Astrocyte (in vitro differentiated cells and primary cell): ENCODE data around the gene BEST1. TPM values are rescaled to one million over a fixed set of nuclear protein-coding genes. Genes with fewer than 3 reads are reported as not detected.
A peak's percentile ranks its signal among the peaks of the same experiment; 100 is the strongest.
"Not testable (repeated sequence)": the region's sequence is repeated elsewhere in the genome, so short reads cannot be mapped to it uniquely, and the experiment has no call there.

Source experiments
- DNase-seq: peaks from one replicate; pipeline ENCODE4 v3.0.0-alpha.2; 2010; ENCODE audit warnings: low read depth
- FAIRE-seq: peaks from 2 replicates; lab custom pipeline; 2011; peaks lifted over from hg19 to GRCh38; lab: Jason Lieb, UNC
- H2AFZ ChIP-seq: 2 replicates; pipeline ENCODE4 v1.6.0; 2012; ENCODE audit warnings: low read depth, low read length, inconsistent platforms
- H3K27ac ChIP-seq: 2 replicates; pipeline ENCODE4 v1.5.1; 2011; ENCODE audit warnings: low read depth, low read length, inconsistent platforms
- H3K27me3 ChIP-seq: 2 replicates; pipeline ENCODE4 v1.6.0; 2011; ENCODE audit warnings: low read length, inconsistent platforms; ENCODE audit not compliant: insufficient read depth
- H3K36me3 ChIP-seq: 2 replicates; pipeline ENCODE4 v1.5.1; 2011; ENCODE audit warnings: low read length, inconsistent platforms; ENCODE audit not compliant: insufficient read depth
- H3K4me1 ChIP-seq: 2 replicates; pipeline ENCODE4 v1.5.1; 2011; ENCODE audit warnings: low read length, inconsistent platforms; ENCODE audit not compliant: insufficient read depth
- H3K4me2 ChIP-seq: 2 replicates; pipeline ENCODE4 v1.6.0; 2012; ENCODE audit warnings: low read length, inconsistent platforms
- H3K4me3 ChIP-seq: 2 replicates; pipeline ENCODE4 v1.5.1; 2011; ENCODE audit warnings: low read depth, mild to moderate bottlenecking, low read length, inconsistent platforms; ENCODE audit not compliant: insufficient read depth
- H3K79me2 ChIP-seq: 2 replicates; pipeline ENCODE4 v1.6.0; 2012; ENCODE audit warnings: mild to moderate bottlenecking, low read length, inconsistent platforms; ENCODE audit not compliant: insufficient read depth
- H3K9ac ChIP-seq: 2 replicates; pipeline ENCODE4 v1.6.0; 2012; ENCODE audit warnings: mild to moderate bottlenecking, low read length, inconsistent platforms
- H3K9me3 ChIP-seq: 2 replicates; pipeline ENCODE4 v1.5.1; 2012; ENCODE audit warnings: low read depth, mild to moderate bottlenecking, low read length, inconsistent platforms; ENCODE audit not compliant: insufficient read depth
- H4K20me1 ChIP-seq: 2 replicates; pipeline ENCODE4 v1.6.0; 2012; ENCODE audit warnings: low read length, inconsistent platforms; ENCODE audit not compliant: insufficient read depth
- H3K27ac Mint-ChIP-seq: one replicate; pipeline ENCODE4 v1.8.0; 2021; ENCODE audit warnings: mild to moderate bottlenecking, mixed read lengths; ENCODE audit not compliant: unreplicated experiment
- H3K27me3 Mint-ChIP-seq: one replicate; pipeline ENCODE4 v1.8.0; 2021; ENCODE audit warnings: low read depth, mixed read lengths; ENCODE audit not compliant: unreplicated experiment
- H3K36me3 Mint-ChIP-seq: one replicate; pipeline ENCODE4 v1.8.0; 2021; ENCODE audit warnings: low read depth, mixed read lengths; ENCODE audit not compliant: unreplicated experiment
- H3K4me1 Mint-ChIP-seq: one replicate; pipeline ENCODE4 v1.8.0; 2021; ENCODE audit warnings: low read depth, mixed read lengths; ENCODE audit not compliant: unreplicated experiment
- H3K4me3 Mint-ChIP-seq: one replicate; pipeline ENCODE4 v1.8.0; 2021; ENCODE audit warnings: mild to moderate bottlenecking, moderate library complexity, mixed read lengths; ENCODE audit not compliant: unreplicated experiment
- H3K9me3 Mint-ChIP-seq: one replicate; pipeline ENCODE4 v1.8.0; 2021; ENCODE audit warnings: mild to moderate bottlenecking, mixed read lengths; ENCODE audit not compliant: unreplicated experiment
- EZH2 ChIP-seq: IDR thresholded peaks from 2 replicates; pipeline ENCODE4 v1.6.1; 2012; ENCODE audit warnings: mild to moderate bottlenecking, low read length, inconsistent platforms; ENCODE audit not compliant: insufficient read depth
- total RNA-seq: library from RNA; stranded (reverse); gene quantifications from 2 replicates; pipeline ENCODE4 v1.2.1, GENCODE V29; 2021
- TF ChIP-seq, protein P1 (sequence below): IDR thresholded peaks from 2 replicates; pipeline ENCODE4 v1.5.1; 2011; ENCODE audit warnings: low read depth, mild to moderate bottlenecking, inconsistent platforms, low read length, moderate library complexity; ENCODE audit not compliant: insufficient read depth

The BEST1 gene
- total RNA-seq, 1 donor from 2014 or later = 0.66 TPM

DNA sequence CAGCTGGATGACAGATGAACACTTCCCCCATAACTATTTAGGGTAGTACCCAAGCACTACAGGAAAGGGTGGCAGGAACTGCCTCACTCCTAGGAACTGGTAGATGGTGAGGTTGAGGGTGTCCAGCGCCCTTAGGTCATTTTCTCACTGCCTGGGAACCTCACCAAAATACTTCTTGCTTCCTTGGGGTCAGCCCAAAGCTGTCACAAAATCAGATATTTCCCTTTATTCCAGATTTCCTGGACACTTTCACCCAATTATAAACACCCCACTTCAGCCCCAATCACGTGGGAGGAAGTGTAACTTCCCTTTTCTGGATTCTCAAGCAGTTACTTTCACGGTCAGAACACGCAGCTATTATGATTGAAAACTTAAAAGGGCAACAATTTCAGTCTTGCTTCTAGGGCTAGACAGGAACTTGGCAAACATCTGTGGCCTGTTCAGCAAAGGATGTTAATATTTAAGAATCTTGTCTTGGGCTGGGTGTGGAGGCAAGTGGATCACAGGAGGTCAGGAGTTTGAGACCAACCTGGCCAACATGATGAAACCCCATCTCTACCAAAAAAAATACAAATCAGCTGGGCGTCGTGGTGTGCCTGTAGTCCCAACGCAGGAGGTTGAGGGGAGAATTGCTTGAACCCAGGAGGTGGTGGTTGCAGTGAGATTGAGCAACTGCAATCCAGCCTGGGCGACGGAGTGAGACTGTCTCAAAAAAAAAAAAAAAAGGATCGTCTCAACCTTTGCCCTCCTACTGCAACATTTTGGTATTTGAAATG lies 13.3 kb downstream of the BEST1 start:
- Mint-ChIP-seq H3K27me3 (peaks cover 2% of the 10 kb centered on the region), H3K4me3 (peak overlapping the region; percentile 93), H3K27ac (peak overlapping the region; percentile 62), H3K4me1 (peaks cover 18% of the 10 kb centered on the region), H3K9me3 (no peaks in the 10 kb centered on the region), H3K36me3 (peaks cover 32% of the 10 kb centered on the region)
- Histone ChIP-seq H3K9ac (no peak overlapping the region), H3K4me2 (no peak overlapping the region), H3K9me3 (no peaks in the 10 kb centered on the region), H3K79me2 (peaks cover 36% of the 10 kb centered on the region), H3K27ac (no peak overlapping the region), H3K4me3 (no peak overlapping the region), H2AFZ (no peak overlapping the region), H3K36me3 (peaks cover 22% of the 10 kb centered on the region), H3K27me3 (no peaks in the 10 kb centered on the region), H4K20me1 (peaks cover 59% of the 10 kb centered on the region), H3K4me1 (peaks cover 13% of the 10 kb centered on the region)
- DNase-seq (no peak), FAIRE-seq (no peak)
- TF ChIP-seq, protein P1, sequence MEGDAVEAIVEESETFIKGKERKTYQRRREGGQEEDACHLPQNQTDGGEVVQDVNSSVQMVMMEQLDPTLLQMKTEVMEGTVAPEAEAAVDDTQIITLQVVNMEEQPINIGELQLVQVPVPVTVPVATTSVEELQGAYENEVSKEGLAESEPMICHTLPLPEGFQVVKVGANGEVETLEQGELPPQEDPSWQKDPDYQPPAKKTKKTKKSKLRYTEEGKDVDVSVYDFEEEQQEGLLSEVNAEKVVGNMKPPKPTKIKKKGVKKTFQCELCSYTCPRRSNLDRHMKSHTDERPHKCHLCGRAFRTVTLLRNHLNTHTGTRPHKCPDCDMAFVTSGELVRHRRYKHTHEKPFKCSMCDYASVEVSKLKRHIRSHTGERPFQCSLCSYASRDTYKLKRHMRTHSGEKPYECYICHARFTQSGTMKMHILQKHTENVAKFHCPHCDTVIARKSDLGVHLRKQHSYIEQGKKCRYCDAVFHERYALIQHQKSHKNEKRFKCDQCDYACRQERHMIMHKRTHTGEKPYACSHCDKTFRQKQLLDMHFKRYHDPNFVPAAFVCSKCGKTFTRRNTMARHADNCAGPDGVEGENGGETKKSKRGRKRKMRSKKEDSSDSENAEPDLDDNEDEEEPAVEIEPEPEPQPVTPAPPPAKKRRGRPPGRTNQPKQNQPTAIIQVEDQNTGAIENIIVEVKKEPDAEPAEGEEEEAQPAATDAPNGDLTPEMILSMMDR = no peak
- TF ChIP-seq EZH2 = no peak

DNA sequence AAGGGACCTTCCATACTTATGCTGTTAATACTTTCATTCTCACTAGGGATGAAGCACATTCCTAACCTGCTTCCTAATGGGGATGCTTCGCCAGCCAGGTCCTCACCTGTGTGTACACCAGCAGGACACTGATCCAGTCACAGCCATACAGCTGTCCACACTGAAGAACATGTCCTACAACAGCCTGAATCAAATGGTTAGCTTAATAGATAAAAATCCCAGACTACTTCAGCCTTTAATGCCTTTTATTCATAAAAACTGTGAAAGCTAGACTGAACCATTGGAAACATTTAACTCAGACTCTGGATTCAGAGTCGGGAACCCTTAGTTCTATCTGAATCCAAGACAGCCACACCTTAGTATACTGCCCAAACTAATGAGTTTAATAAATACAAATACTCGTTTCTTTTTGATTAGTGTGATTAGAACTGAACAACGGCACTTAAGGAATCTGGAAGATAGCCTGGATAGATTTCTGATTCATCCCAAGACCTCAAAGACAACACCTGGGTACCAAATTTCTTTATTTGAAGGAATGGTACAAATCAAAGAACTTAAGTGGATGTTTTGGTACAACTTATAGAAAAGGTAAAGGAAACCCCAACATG lies 14.0 kb downstream of the BEST1 start:
- Histone ChIP-seq H3K27ac (no peak overlapping the region), H3K27me3 (no peaks in the 10 kb centered on the region), H3K9ac (no peak overlapping the region), H4K20me1 (peaks cover 59% of the 10 kb centered on the region), H3K4me2 (no peak overlapping the region), H3K9me3 (no peaks in the 10 kb centered on the region), H3K79me2 (peaks cover 41% of the 10 kb centered on the region), H3K4me3 (no peak overlapping the region), H2AFZ (no peak overlapping the region), H3K4me1 (peaks cover 17% of the 10 kb centered on the region), H3K36me3 (peaks cover 22% of the 10 kb centered on the region)
- TF ChIP-seq, protein P1 = no peak
- no peak for TF ChIP-seq EZH2
- H3K4me1 Mint-ChIP-seq = peaks cover 23% of the 10 kb centered on the region
- H3K36me3 Mint-ChIP-seq = peaks cover 30% of the 10 kb centered on the region
- peak overlapping the region; percentile 93 for H3K4me3 Mint-ChIP-seq
- FAIRE-seq (no peak), DNase-seq (no peak)
- no peaks in the 10 kb centered on the region for H3K9me3 Mint-ChIP-seq
- H3K27ac Mint-ChIP-seq = peak overlapping the region; percentile 29
- no peaks in the 10 kb centered on the region for H3K27me3 Mint-ChIP-seq

DNA sequence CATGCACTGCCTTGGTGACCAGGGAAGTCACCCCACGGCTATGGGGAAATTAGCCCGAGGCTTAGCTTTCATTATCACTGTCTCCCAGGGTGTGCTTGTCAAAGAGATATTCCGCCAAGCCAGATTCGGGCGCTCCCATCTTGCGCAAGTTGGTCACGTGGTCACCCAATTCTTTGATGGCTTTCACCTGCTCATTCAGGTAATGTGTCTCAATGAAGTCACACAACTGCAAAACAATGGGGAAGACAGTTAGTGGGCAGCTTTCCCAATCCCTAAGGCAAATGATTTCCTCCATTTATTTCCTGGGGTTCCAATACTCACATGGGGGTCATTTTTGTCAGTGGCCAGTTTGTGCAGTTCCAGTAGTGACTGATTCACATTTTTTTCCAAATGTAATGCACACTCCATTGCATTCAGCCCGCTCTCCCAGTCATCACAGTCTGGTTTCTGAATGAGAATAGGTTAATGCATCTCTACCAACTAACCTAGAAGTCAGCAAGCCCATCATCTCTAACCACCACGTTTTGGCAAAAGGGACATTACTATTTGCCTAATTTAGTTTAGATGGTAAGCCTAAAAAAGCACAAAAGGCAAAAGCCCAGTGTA lies 14.6 kb downstream of the BEST1 start:
- H3K4me1 Mint-ChIP-seq = peaks cover 25% of the 10 kb centered on the region
- H3K9me3 Mint-ChIP-seq, DNase-seq, H3K9me3 ChIP-seq, H2AFZ ChIP-seq, H3K27ac ChIP-seq, FAIRE-seq, H3K27me3 ChIP-seq, H3K27me3 Mint-ChIP-seq: not testable (repeated sequence)
- H3K27ac Mint-ChIP-seq = peak overlapping the region; percentile 17
- Histone ChIP-seq H3K4me2 (peak overlapping the region; percentile 94), H3K79me2 (peaks cover 41% of the 10 kb centered on the region), H4K20me1 (peaks cover 59% of the 10 kb centered on the region), H3K36me3 (peaks cover 22% of the 10 kb centered on the region), H3K9ac (peak overlapping the region; percentile 94), H3K4me1 (peaks cover 19% of the 10 kb centered on the region), H3K4me3 (peak overlapping the region; percentile 99)
- H3K36me3 Mint-ChIP-seq = peaks cover 30% of the 10 kb centered on the region
- peak overlapping the region; percentile 93 for H3K4me3 Mint-ChIP-seq
